ENCODE data around the gene BICDL1. TPM values are rescaled to one million over a fixed set of nuclear protein-coding genes. Genes with fewer than 3 reads are reported as not detected.

Gene BICDL1
- total RNA-seq, 1 donor from 2014 or later: 0.35 TPM

GRCh38 chr12:120115692-120116440 lies 126.8 kb downstream of the BICDL1 start:
- ATAC-seq (ENCODE audit: poor library complexity) (no peak), DNase-seq (no peak)
- intact Hi-C loops (cut with DNase I): no loop called here

- ATAC-seq (ENCODE audit: poor library complexity) (no peak), DNase-seq (no peak)
- intact Hi-C loops (cut with DNase I): no loop called here
Measured at GRCh38 chr12:120116441-120116791, 127.4 kb downstream of the BICDL1 start, which contains the start of gene RAB35. TSS of gene RAB35 (minus strand) at chr12:120116753. CDS start at chr12:120116650, 103 bp downstream.

GRCh38 chr12:120116792-120117651 lies 128.0 kb downstream of the BICDL1 start:
- intact Hi-C loops (cut with DNase I): no loop called here
- DNase-seq (peak; percentile 96), ATAC-seq (ENCODE audit: poor library complexity) (peak; percentile 97)

GRCh38 chr12:120117961-120118320 lies 128.9 kb downstream of the BICDL1 start:
- ATAC-seq (ENCODE audit: poor library complexity) (no peak), DNase-seq (no peak)
- intact Hi-C loops (cut with DNase I): no loop called here

- intact Hi-C loops (cut with DNase I): no loop called here
- ATAC-seq (ENCODE audit: poor library complexity) (no peak), DNase-seq (no peak)
Measured at GRCh38 chr12:120118321-120119061, 129.5 kb downstream of the BICDL1 start.

- intact Hi-C loops (cut with DNase I): no loop called here
- DNase-seq (no peak), ATAC-seq (ENCODE audit: poor library complexity) (no peak)
Measured at GRCh38 chr12:120119271-120119973, 130.4 kb downstream of the BICDL1 start.

- DNase-seq: no peak
- intact Hi-C loops (cut with DNase I): no loop called here
- no peak for ATAC-seq (ENCODE audit: poor library complexity)
Measured at GRCh38 chr12:120121343-120121742, 132.3 kb downstream of the BICDL1 start.

- intact Hi-C loops (cut with DNase I): no loop called here
- ATAC-seq (ENCODE audit: poor library complexity): no peak
- DNase-seq: no peak
Measured at GRCh38 chr12:120121766-120122293, 132.8 kb downstream of the BICDL1 start.

- ATAC-seq (ENCODE audit: poor library complexity): no peak
- DNase-seq: no peak
- intact Hi-C loops (cut with DNase I): no loop called here
Measured at GRCh38 chr12:120125029-120125428, 136.0 kb downstream of the BICDL1 start.

GRCh38 chr12:120125792-120126634 lies 137.0 kb downstream of the BICDL1 start:
- ATAC-seq (ENCODE audit: poor library complexity): no peak
- DNase-seq: no peak
- intact Hi-C loops (cut with DNase I): no loop called here

GRCh38 chr12:120126635-120127005 lies 137.6 kb downstream of the BICDL1 start:
- DNase-seq: no peak
- ATAC-seq (ENCODE audit: poor library complexity): peak; percentile 40
- intact Hi-C loops (cut with DNase I): no loop called here

- no peak for DNase-seq
Measured at GRCh38 chr12:120130011-120130410, 141.0 kb downstream of the BICDL1 start.

GRCh38 chr12:120131116-120131515 lies 142.1 kb downstream of the BICDL1 start:
- no peak for DNase-seq
- ATAC-seq (ENCODE audit: poor library complexity): no peak
- intact Hi-C loops (cut with DNase I): no loop called here

More at GRCh38 chr12:120130011-120130410, 141.0 kb downstream of the BICDL1 start:
- intact Hi-C loops (cut with DNase I): no loop called here
- peak; percentile 73 for ATAC-seq (ENCODE audit: poor library complexity)

- DNase-seq: no peak
- ATAC-seq (ENCODE audit: poor library complexity): no peak
- intact Hi-C loops (cut with DNase I): no loop called here
Measured at GRCh38 chr12:120132054-120132836, 143.2 kb downstream of the BICDL1 start.

- ATAC-seq (ENCODE audit: poor library complexity): peak; percentile 70
- DNase-seq: no peak
- intact Hi-C loops (cut with DNase I): no loop called here
Measured at GRCh38 chr12:120132863-120133385, 143.9 kb downstream of the BICDL1 start.

- ATAC-seq (ENCODE audit: poor library complexity) (no peak), DNase-seq (peak; percentile 31)
- intact Hi-C loops (cut with DNase I): no loop called here
Measured at GRCh38 chr12:120134307-120134980, 145.4 kb downstream of the BICDL1 start.
